ENCODE measurements around the gene SFT2D1. TPM values are rescaled to one million over a fixed set of nuclear protein-coding genes. Genes with fewer than 3 reads are reported as not detected.
A peak's percentile ranks its signal among the peaks of the same experiment; 100 is the strongest.

SFT2D1 gene
- total RNA-seq, 1 experiment from 2014 or later: 40.2 TPM

DNA sequence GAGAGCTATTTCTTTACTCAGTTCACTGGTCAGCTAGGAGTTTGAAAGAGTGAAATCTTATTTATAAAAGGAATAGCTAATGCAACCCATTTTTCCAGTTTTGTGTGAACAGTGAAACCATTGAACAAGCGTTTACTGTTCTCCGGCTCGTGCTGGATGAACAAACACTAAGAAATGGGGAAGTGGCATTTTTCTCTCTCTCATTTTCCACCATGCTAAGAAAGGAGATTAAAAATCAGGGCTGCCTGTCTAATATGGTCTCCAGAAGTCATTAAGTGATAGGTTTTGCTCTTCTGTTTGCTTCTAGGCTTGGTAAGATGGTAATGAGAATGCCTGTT is 774 bp upstream of the SFT2D1 start:
- H3K23me2 ChIP-seq (ENCODE audit: insufficient read length, low read depth, low read length, poor library complexity, severe bottlenecking): peaks cover 8% of the 10 kb centered on the region
- H2BK5ac ChIP-seq (ENCODE audit: insufficient read length, low read length): no peak overlapping the region
- peaks cover 32% of the 10 kb centered on the region for H3K79me2 ChIP-seq (ENCODE audit: insufficient read depth, low read length)
- H3K27ac ChIP-seq (ENCODE audit: insufficient read length, low read depth, low read length): no peak overlapping the region
- H2BK15ac ChIP-seq (ENCODE audit: low read depth, low read length): no peak overlapping the region
- H3K9me3 ChIP-seq (ENCODE audit: control insufficient read depth, low read depth, low read length): no peaks in the 10 kb centered on the region
- H4K5ac ChIP-seq (ENCODE audit: insufficient read length, low read depth, low read length): no peak overlapping the region
- H3K36me3 Mint-ChIP-seq (ENCODE audit: insufficient read depth in 1 of 3, low read depth in 3 of 3): peaks cover 0 to 3% (median 3%) of the 10 kb centered on the region in 3 experiments; a peak in 3 of 7 replicates
- no peak for DNase-seq
- no peak overlapping the region for H4K8ac ChIP-seq (replicated peaks; ENCODE audit: insufficient read length, low read depth, low read length)
- H2AK5ac ChIP-seq (ENCODE audit: insufficient read length, low read length): no peak overlapping the region
- peak overlapping the region; percentile 88 to 95 for H3K4me3 Mint-ChIP-seq
- no peaks in the 10 kb centered on the region; a peak in 1 of 5 replicates for H3K9me3 Mint-ChIP-seq
- H3K18ac ChIP-seq (ENCODE audit: insufficient read length, low read depth, low read length): no peak overlapping the region
- H3K4me1 ChIP-seq (ENCODE audit: insufficient read depth, low read length): peaks cover 5% of the 10 kb centered on the region; the same call in 1 of the 2 replicates
- no peak overlapping the region for H2BK20ac ChIP-seq (ENCODE audit: low read depth, low read length, poor library complexity, severe bottlenecking)
- H3K9ac ChIP-seq (ENCODE audit: extremely low read depth, insufficient read length, low read length): peak overlapping the region; percentile 95
- no peaks in the 10 kb centered on the region for H4K20me1 ChIP-seq (ENCODE audit: control insufficient read depth, insufficient read depth, insufficient read length)
- peaks cover 1% of the 10 kb centered on the region; the same call in 1 of the 2 replicates for H3K27me3 Mint-ChIP-seq (ENCODE audit: low read depth)
- H3K14ac ChIP-seq (ENCODE audit: insufficient read depth, low read length): no peak overlapping the region
- H3K27me3 ChIP-seq (ENCODE audit: insufficient read depth, low read length): no peaks in the 10 kb centered on the region
- no peak overlapping the region for H3K27ac Mint-ChIP-seq
- TF ChIP-seq, protein P1, sequence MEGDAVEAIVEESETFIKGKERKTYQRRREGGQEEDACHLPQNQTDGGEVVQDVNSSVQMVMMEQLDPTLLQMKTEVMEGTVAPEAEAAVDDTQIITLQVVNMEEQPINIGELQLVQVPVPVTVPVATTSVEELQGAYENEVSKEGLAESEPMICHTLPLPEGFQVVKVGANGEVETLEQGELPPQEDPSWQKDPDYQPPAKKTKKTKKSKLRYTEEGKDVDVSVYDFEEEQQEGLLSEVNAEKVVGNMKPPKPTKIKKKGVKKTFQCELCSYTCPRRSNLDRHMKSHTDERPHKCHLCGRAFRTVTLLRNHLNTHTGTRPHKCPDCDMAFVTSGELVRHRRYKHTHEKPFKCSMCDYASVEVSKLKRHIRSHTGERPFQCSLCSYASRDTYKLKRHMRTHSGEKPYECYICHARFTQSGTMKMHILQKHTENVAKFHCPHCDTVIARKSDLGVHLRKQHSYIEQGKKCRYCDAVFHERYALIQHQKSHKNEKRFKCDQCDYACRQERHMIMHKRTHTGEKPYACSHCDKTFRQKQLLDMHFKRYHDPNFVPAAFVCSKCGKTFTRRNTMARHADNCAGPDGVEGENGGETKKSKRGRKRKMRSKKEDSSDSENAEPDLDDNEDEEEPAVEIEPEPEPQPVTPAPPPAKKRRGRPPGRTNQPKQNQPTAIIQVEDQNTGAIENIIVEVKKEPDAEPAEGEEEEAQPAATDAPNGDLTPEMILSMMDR (conservative IDR thresholded peaks at IDR 0.05): no peak
- H4K91ac ChIP-seq (ENCODE audit: insufficient read length, low read depth, low read length): no peak overlapping the region
- H3K4me1 Mint-ChIP-seq: peaks cover 10 to 16% of the 10 kb centered on the region in 2 experiments
- no CpG with 5 or more reads among the region's 3 CpGs for WGBS (ENCODE audit: extremely low coverage, insufficient read length, low lambda C conversion rate)
- no peak overlapping the region for H3T11ph ChIP-seq (ENCODE audit: low read length)
- H3K56ac ChIP-seq (ENCODE audit: insufficient read length, low read depth, low read length): no peak overlapping the region
- no peak overlapping the region for H2BK120ac ChIP-seq (ENCODE audit: low read depth, low read length, poor library complexity, severe bottlenecking)
- H2BK12ac ChIP-seq (ENCODE audit: insufficient read length, low read depth, low read length): no peak overlapping the region
- H2AFZ ChIP-seq (ENCODE audit: low read length): no peak overlapping the region
- peaks cover 14% of the 10 kb centered on the region for H3K79me1 ChIP-seq (ENCODE audit: insufficient read depth, low read depth, low read length, poor library complexity, severe bottlenecking)
- H3K4me2 ChIP-seq (ENCODE audit: insufficient read depth, insufficient read length, low read length): peak overlapping the region; percentile 97
- no peak overlapping the region for H3K23ac ChIP-seq (ENCODE audit: insufficient read length, low read depth, low read length)
- H3K4ac ChIP-seq (ENCODE audit: low read depth, low read length): no peak overlapping the region
